Loucy (cell line): ENCODE data around the gene FOXL3.

Experiments used
- H2AFZ ChIP-seq: fragments of 200-600 bp; sonication (generic); 2 replicates; pipeline ENCODE4 v1.6.0; 2016; ENCODE audit warnings: antibody characterized with exemption, mild to moderate bottlenecking, low read length, moderate library complexity
- H3F3A ChIP-seq: fragments of 200-600 bp; 2 replicates; pipeline ENCODE4 v1.6.0; 2016; ENCODE audit warnings: antibody characterized with exemption, low read depth, mild to moderate bottlenecking
- H3K27me3 ChIP-seq: fragments of 200-600 bp; sonication (generic); 2 replicates; pipeline ENCODE4 v1.6.1; 2014; ENCODE audit warnings: low read length, mild to moderate bottlenecking; ENCODE audit not compliant: insufficient read depth, poor library complexity, severe bottlenecking
- H3K36me3 ChIP-seq: fragments of 200-600 bp; sonication (generic); 2 replicates; pipeline ENCODE4 v1.6.1; 2016; ENCODE audit warnings: low read length; ENCODE audit not compliant: insufficient read depth
- H3K4me1 ChIP-seq: fragments of 200-600 bp; sonication (generic); 2 replicates; pipeline ENCODE4 v1.5.1; 2014; ENCODE audit warnings: low read length, mild to moderate bottlenecking; ENCODE audit not compliant: insufficient read depth, poor library complexity, severe bottlenecking
- H3K4me2 ChIP-seq: fragments of 200-600 bp; sonication (generic); 2 replicates; pipeline ENCODE4 v1.6.0; 2014; ENCODE audit warnings: antibody characterized with exemption, low read length, low read depth, mild to moderate bottlenecking; ENCODE audit not compliant: poor library complexity, severe bottlenecking
- H3K4me3 ChIP-seq: fragments of 200-600 bp; sonication (generic); 2 replicates; pipeline ENCODE4 v1.5.1; 2014; ENCODE audit warnings: low read length, mild to moderate bottlenecking, mixed read lengths; ENCODE audit not compliant: poor library complexity, severe bottlenecking
- H3K79me2 ChIP-seq: fragments of 200-600 bp; sonication (generic); 2 replicates; pipeline ENCODE4 v1.6.1; 2014; ENCODE audit warnings: low read length; ENCODE audit not compliant: insufficient read depth
- H3K9ac ChIP-seq: fragments of 200-600 bp; sonication (generic); 2 replicates; pipeline ENCODE4 v1.6.0; 2014; ENCODE audit warnings: mild to moderate bottlenecking, low read depth, low read length, moderate library complexity; ENCODE audit not compliant: poor library complexity, severe bottlenecking
- H3K9me2 ChIP-seq: fragments of 200-600 bp; sonication (generic); replicated peaks from 2 replicates; pipeline ENCODE4 v1.6.1; 2016; ENCODE audit warnings: low read depth, low read length, mixed read lengths
- H3K9me3 ChIP-seq: fragments of 200-600 bp; sonication (generic); 2 replicates; pipeline ENCODE4 v1.6.1; 2014; ENCODE audit warnings: mild to moderate bottlenecking, antibody characterized with exemption, low read length, low read depth; ENCODE audit not compliant: insufficient read depth
- H4K20me1 ChIP-seq: fragments of 200-600 bp; sonication (generic); 2 replicates; pipeline ENCODE4 v1.6.0; 2014; ENCODE audit warnings: antibody characterized with exemption, low read length, mild to moderate bottlenecking; ENCODE audit not compliant: insufficient read depth, poor library complexity, severe bottlenecking
- CTCF ChIP-seq: fragments of 200-600 bp; sonication (generic); conservative IDR thresholded peaks from 2 replicates; pipeline ENCODE4 v1.5.1; 2014; ENCODE audit warnings: mild to moderate bottlenecking, antibody characterized with exemption, low read length
- EZH2phosphoT487 ChIP-seq: fragments of 200-600 bp; IDR thresholded peaks from 2 replicates; pipeline ENCODE4 v1.6.1; 2018; ENCODE audit warnings: antibody characterized with exemption, mild to moderate bottlenecking, moderate library complexity, borderline replicate concordance

FOXL3 gene

GRCh38 chr7:314853-315252 is 24.9 kb downstream of the FOXL3 start:
- H3F3A ChIP-seq: no peaks in the 10 kb centered on the region
- H4K20me1 ChIP-seq: no peaks in the 10 kb centered on the region
- H3K4me3 ChIP-seq: no peak overlapping the region
- TF ChIP-seq CTCF: no peak
- TF ChIP-seq EZH2phosphoT487: no peak
- H3K9ac ChIP-seq: no peak overlapping the region
- no peak overlapping the region for H3K4me2 ChIP-seq
- H3K4me1 ChIP-seq: no peaks in the 10 kb centered on the region
- H3K9me3 ChIP-seq: peaks cover 5% of the 10 kb centered on the region; the same call in 1 of the 2 replicates
- H3K27me3 ChIP-seq: no peaks in the 10 kb centered on the region
- H3K79me2 ChIP-seq: no peaks in the 10 kb centered on the region
- H3K9me2 ChIP-seq: no peaks in the 10 kb centered on the region
- H3K36me3 ChIP-seq: no peaks in the 10 kb centered on the region
- H2AFZ ChIP-seq: no peak overlapping the region

- H3K79me2 ChIP-seq: no peaks in the 10 kb centered on the region
- peaks cover 5% of the 10 kb centered on the region; the same call in 1 of the 2 replicates for H3K9me3 ChIP-seq
- no peak overlapping the region for H3K4me2 ChIP-seq
- no peaks in the 10 kb centered on the region for H3K36me3 ChIP-seq
- TF ChIP-seq EZH2phosphoT487 (no peak), CTCF (no peak)
- no peak overlapping the region for H3K4me3 ChIP-seq
- no peaks in the 10 kb centered on the region for H3K27me3 ChIP-seq
- no peaks in the 10 kb centered on the region for H3K9me2 ChIP-seq
- H2AFZ ChIP-seq: no peak overlapping the region
- H3K4me1 ChIP-seq: no peaks in the 10 kb centered on the region
- no peak overlapping the region for H3K9ac ChIP-seq
- no peaks in the 10 kb centered on the region for H4K20me1 ChIP-seq
- H3F3A ChIP-seq: no peaks in the 10 kb centered on the region
Observed at GRCh38 chr7:315516-316265, 25.7 kb downstream of the FOXL3 start.

GRCh38 chr7:317643-318405 is 27.9 kb downstream of the FOXL3 start:
- Histone ChIP-seq H3K9me2 (no peaks in the 10 kb centered on the region), H3F3A (no peaks in the 10 kb centered on the region), H3K4me3 (no peak overlapping the region), H2AFZ (no peak overlapping the region), H3K79me2 (no peaks in the 10 kb centered on the region), H4K20me1 (no peaks in the 10 kb centered on the region), H3K27me3 (no peaks in the 10 kb centered on the region), H3K36me3 (no peaks in the 10 kb centered on the region), H3K9me3 (peaks cover 5% of the 10 kb centered on the region; the same call in 1 of the 2 replicates), H3K9ac (no peak overlapping the region), H3K4me1 (no peaks in the 10 kb centered on the region), H3K4me2 (no peak overlapping the region)
- TF ChIP-seq EZH2phosphoT487 (no peak), CTCF (no peak)
